ENCODE data around the gene CAMSAP3.

DNA sequence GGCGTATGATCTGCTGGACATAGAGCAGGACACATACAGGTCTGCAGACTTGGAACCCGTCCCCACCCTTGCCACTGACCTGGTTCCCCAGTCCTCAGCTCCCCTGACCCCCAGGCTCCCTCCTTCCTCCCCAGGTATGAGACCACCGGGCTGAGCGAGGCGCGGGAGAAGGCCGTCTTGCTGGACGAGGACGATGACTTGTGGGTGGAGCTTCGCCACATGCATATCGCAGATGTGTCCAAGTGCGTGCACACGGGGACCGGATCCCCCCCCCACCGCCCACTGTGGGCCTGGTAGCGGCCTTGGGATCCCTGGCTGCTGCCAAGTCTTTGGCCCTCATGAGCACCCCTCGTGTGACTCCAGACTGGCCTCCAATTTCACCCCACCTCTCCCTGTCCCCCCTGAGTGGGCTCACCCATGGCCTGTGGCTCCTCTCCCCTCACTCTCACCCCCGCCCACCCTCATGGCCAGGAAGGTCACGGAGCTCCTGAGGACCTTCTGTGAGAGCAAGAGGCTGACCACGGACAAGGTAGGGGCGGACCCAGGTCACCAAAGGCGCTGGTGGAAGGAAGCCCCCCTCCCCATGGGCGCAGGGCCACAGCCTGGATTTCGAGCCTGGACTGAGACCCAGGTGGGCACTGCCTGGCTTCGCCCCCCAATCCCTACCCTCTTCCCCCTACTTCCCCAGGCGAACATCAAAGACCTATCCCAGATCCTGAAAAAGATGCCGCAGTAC is 46.8 kb downstream of the CAMSAP3 start:
- no peak for TF ChIP-seq CTCF (conservative IDR thresholded peaks at IDR 0.05; ENCODE audit: low read depth, low read length)
- no peak for TF ChIP-seq EZH2 (IDR thresholded peaks at IDR 0.05; ENCODE audit: low read length, unreplicated experiment)
- TF ChIP-seq EZH2phosphoT487 (IDR thresholded peaks at IDR 0.05; ENCODE audit: borderline replicate concordance, low read length): no peak
